HEK293 (cell line): ENCODE measurements around the gene DHRS13.

Experiments used
- BCL11A ChIP-seq: fragments of 450-650 bp; formaldehyde crosslinking; IDR thresholded peaks from 2 replicates; pipeline ENCODE4 v1.5.1; 2016; ENCODE audit warnings: low read depth, missing biosample characterization, missing genetic modification characterization
- BCL11B ChIP-seq: fragments of 450-650 bp; formaldehyde crosslinking; IDR thresholded peaks from 2 replicates; pipeline ENCODE4 v1.5.1; 2016; ENCODE audit warnings: low read depth, missing biosample characterization, missing genetic modification characterization
- EGR2 ChIP-seq: fragments of 450-650 bp; formaldehyde crosslinking; IDR thresholded peaks from 2 replicates; pipeline ENCODE4 v1.5.1; 2016; ENCODE audit warnings: low read depth, missing biosample characterization, missing genetic modification characterization
- GLI2 ChIP-seq: fragments of 450-650 bp; formaldehyde crosslinking; IDR thresholded peaks from 2 replicates; pipeline ENCODE4; 2017; ENCODE audit warnings: missing biosample characterization, missing genetic modification characterization, low read depth, borderline replicate concordance
- KLF16 ChIP-seq: fragments of 450-650 bp; formaldehyde crosslinking; IDR thresholded peaks from 2 replicates; pipeline ENCODE4 v1.5.1; 2017; ENCODE audit warnings: missing biosample characterization, missing genetic modification characterization
- PATZ1 ChIP-seq: fragments of 450-650 bp; formaldehyde crosslinking; IDR thresholded peaks from 2 replicates; pipeline ENCODE4 v1.5.1; 2016; ENCODE audit warnings: missing biosample characterization, missing genetic modification characterization
- PBX3 ChIP-seq: sonication (generic); formaldehyde crosslinking; IDR thresholded peaks from 2 replicates; pipeline ENCODE4 v1.8.1; 2022; ENCODE audit warnings: mild to moderate bottlenecking, moderate library complexity, missing genetic modification reagents
- SP3 ChIP-seq: fragments of 450-650 bp; formaldehyde crosslinking; IDR thresholded peaks from 2 replicates; pipeline ENCODE4 v1.5.1; 2016; ENCODE audit warnings: missing biosample characterization, missing genetic modification characterization
- ZBTB17 ChIP-seq: fragments of 450-650 bp; formaldehyde crosslinking; IDR thresholded peaks from 2 replicates; pipeline ENCODE4 v1.5.1; 2016; ENCODE audit warnings: missing biosample characterization, missing genetic modification characterization
- ZBTB21 ChIP-seq: fragments of 450-650 bp; formaldehyde crosslinking; IDR thresholded peaks from 2 replicates; pipeline ENCODE4 v1.5.1; 2017; ENCODE audit warnings: missing biosample characterization, missing genetic modification characterization
- ZBTB26 ChIP-seq: fragments of 450-650 bp; formaldehyde crosslinking; optimal IDR thresholded peaks from 2 replicates; pipeline ENCODE3; 2016; ENCODE audit warnings: missing biosample characterization, mild to moderate bottlenecking, missing genetic modification characterization
- ZBTB6 ChIP-seq: fragments of 450-650 bp; formaldehyde crosslinking; IDR thresholded peaks from 2 replicates; pipeline ENCODE4 v1.5.1; 2017; ENCODE audit warnings: missing biosample characterization, missing genetic modification characterization
- ZEB2 ChIP-seq: fragments of 450-650 bp; formaldehyde crosslinking; IDR thresholded peaks from 2 replicates; pipeline ENCODE4 v1.5.1; 2016; ENCODE audit warnings: missing biosample characterization, missing genetic modification characterization
- ZNF10 ChIP-seq: fragments of 450-650 bp; formaldehyde crosslinking; IDR thresholded peaks from 2 replicates; pipeline ENCODE4 v1.5.1; 2017; ENCODE audit warnings: missing biosample characterization, missing genetic modification characterization
- ZNF121 ChIP-seq: fragments of 450-650 bp; formaldehyde crosslinking; IDR thresholded peaks from 2 replicates; pipeline ENCODE4 v1.5.1; 2016; ENCODE audit warnings: missing biosample characterization, missing genetic modification characterization
- ZNF324 ChIP-seq: fragments of 450-650 bp; formaldehyde crosslinking; IDR thresholded peaks from 2 replicates; pipeline ENCODE4 v1.5.1; 2016; ENCODE audit warnings: missing biosample characterization, missing genetic modification characterization
- ZNF398 ChIP-seq: fragments of 450-650 bp; formaldehyde crosslinking; IDR thresholded peaks from 2 replicates; pipeline ENCODE4 v1.5.1; 2017; ENCODE audit warnings: missing biosample characterization, missing genetic modification characterization
- ZNF416 ChIP-seq: fragments of 450-650 bp; formaldehyde crosslinking; IDR thresholded peaks from 2 replicates; pipeline ENCODE4 v1.5.1; 2016; ENCODE audit warnings: missing biosample characterization, missing genetic modification characterization
- ZNF423 ChIP-seq: fragments of 450-650 bp; formaldehyde crosslinking; IDR thresholded peaks from 2 replicates; pipeline ENCODE4 v1.5.1; 2016; ENCODE audit warnings: missing biosample characterization, missing genetic modification characterization
- ZNF501 ChIP-seq: fragments of 450-650 bp; formaldehyde crosslinking; IDR thresholded peaks from 2 replicates; pipeline ENCODE4 v1.5.1; 2016; ENCODE audit warnings: missing biosample characterization, missing genetic modification characterization
- ZNF600 ChIP-seq: fragments of 450-650 bp; formaldehyde crosslinking; IDR thresholded peaks from 2 replicates; pipeline ENCODE4 v1.5.1; 2016; ENCODE audit warnings: missing biosample characterization, missing genetic modification characterization
- ZNF692 ChIP-seq: fragments of 450-650 bp; formaldehyde crosslinking; IDR thresholded peaks from 2 replicates; pipeline ENCODE4 v1.5.1; 2016; ENCODE audit warnings: missing biosample characterization, missing genetic modification characterization
- ZNF768 ChIP-seq: fragments of 450-650 bp; formaldehyde crosslinking; IDR thresholded peaks from 2 replicates; pipeline ENCODE4 v1.5.1; 2018; ENCODE audit warnings: missing biosample characterization, mild to moderate bottlenecking, missing genetic modification characterization
- ZNF785 ChIP-seq: fragments of 450-650 bp; formaldehyde crosslinking; IDR thresholded peaks from 2 replicates; pipeline ENCODE4 v1.5.1; 2016; ENCODE audit warnings: missing biosample characterization, missing genetic modification characterization
- ZNF792 ChIP-seq: fragments of 450-650 bp; formaldehyde crosslinking; IDR thresholded peaks from 2 replicates; pipeline ENCODE4 v1.5.1; 2016; ENCODE audit warnings: missing biosample characterization, missing genetic modification characterization
- TF ChIP-seq, protein P1 (sequence below): fragments of 450-650 bp; formaldehyde crosslinking; IDR thresholded peaks from 2 replicates; pipeline ENCODE4; 2016; ENCODE audit warnings: missing biosample characterization, missing genetic modification characterization

The DHRS13 gene

DNA sequence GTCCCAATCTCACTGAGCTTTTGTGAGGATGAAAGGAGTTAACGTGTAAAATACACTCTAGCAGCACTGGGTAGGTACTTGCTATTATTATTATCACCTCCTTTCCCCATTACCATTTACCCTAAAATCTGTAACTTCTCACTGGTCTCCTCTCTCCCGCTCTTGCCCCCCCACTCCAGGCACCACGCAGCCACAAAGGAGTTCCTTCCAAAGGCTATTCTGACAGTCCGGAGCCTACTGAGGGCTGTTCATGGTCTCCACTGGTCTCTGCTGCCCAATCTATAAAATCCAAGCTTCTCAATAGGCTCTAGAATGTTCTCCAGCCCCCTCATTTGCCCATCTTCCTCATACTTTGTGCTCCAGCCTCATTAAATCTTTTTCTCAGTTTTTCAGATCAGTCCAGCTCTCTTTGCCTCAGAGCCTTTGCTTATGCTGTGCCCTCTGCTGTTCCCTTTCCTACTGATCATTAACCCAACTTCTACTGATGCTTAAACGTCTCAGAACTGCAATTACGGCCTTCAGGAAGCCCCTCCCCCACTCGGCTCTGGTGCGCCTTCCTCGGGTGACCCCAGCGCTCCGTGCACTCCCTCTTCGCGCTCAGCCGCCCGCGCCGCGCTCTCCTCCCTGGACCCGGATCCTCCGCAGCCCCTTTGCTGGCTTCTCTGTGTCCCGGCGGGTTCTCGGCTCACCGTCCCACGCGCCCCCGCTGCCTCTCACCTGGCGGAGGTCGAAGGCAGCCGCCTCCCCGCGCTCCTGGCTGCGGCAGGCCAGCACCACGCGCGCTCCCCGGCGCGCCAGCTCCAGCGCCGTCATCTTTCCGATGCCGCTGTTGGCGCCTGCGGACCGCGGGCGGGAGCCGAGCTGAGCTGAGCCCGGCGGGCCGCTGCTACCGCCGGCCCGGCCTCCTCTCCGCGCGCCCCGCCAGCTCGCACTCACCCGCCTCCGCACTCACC, 737 bp downstream of the DHRS13 start (continued):
- TF ChIP-seq PATZ1: peak; percentile 68; the same call in 1 of the 2 replicates
- TF ChIP-seq ZNF768: no peak; the same call in 1 of the 2 replicates
- peak; percentile 22; the same call in 1 of the 2 replicates for TF ChIP-seq KLF16
- TF ChIP-seq ZBTB21 (tag by site-specific recombination): 0 out of 2 replicates have a peak, but pooled peaks have one; percentile 12
- peak; percentile 47; the same call in 1 of the 2 replicates for TF ChIP-seq ZNF501 (tag by site-specific recombination)
- TF ChIP-seq ZNF121 (tag by site-specific recombination): 0 out of 2 replicates have a peak, but pooled peaks have one; percentile 31
- TF ChIP-seq BCL11B (tag by site-specific recombination): 0 out of 2 replicates have a peak, but pooled peaks have one; percentile 49
- peak; percentile 82 for TF ChIP-seq ZNF600 (tag by site-specific recombination)
- TF ChIP-seq ZNF785 (tag by site-specific recombination): no peak
- TF ChIP-seq EGR2 (tag by site-specific recombination): peak; percentile 61; the same call in 1 of the 2 replicates
- TF ChIP-seq ZNF692 (tag by site-specific recombination): 0 out of 2 replicates have a peak, but pooled peaks have one; percentile 19
- TF ChIP-seq PBX3: no peak
- 0 out of 2 replicates have a peak, but pooled peaks have one; percentile 48 for TF ChIP-seq ZNF324 (tag by site-specific recombination)
- peak; percentile 68 for TF ChIP-seq BCL11A
- TF ChIP-seq ZNF398: peak; percentile 42; the same call in 1 of the 2 replicates
- TF ChIP-seq, protein P1, sequence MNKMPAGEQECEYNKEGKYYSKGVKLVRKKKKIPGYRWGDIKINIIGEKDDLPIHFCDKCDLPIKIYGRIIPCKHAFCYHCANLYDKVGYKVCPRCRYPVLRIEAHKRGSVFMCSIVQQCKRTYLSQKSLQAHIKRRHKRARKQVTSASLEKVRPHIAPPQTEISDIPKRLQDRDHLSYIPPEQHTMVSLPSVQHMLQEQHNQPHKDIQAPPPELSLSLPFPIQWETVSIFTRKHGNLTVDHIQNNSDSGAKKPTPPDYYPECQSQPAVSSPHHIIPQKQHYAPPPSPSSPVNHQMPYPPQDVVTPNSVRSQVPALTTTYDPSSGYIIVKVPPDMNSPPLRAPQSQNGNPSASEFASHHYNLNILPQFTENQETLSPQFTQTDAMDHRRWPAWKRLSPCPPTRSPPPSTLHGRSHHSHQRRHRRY (tag by site-specific recombination): no peak
- TF ChIP-seq ZEB2 (tag by site-specific recombination): peak; percentile 67
- TF ChIP-seq GLI2 (tag by site-specific recombination): no peak
- peak; percentile 88 for TF ChIP-seq ZBTB6 (tag by site-specific recombination)
- TF ChIP-seq ZNF423 (tag by site-specific recombination): peak; percentile 36; the same call in 1 of the 2 replicates
- 0 out of 2 replicates have a peak, but pooled peaks have one; percentile 45 for TF ChIP-seq ZBTB17
- TF ChIP-seq ZBTB26 (tag by site-specific recombination): peak; percentile 91
- TF ChIP-seq SP3: peak; percentile 10; the same call in 1 of the 2 replicates
- TF ChIP-seq ZNF416 (tag by site-specific recombination): no peak
- peak; percentile 79 for TF ChIP-seq ZNF10 (tag by site-specific recombination)
- 0 out of 2 replicates have a peak, but pooled peaks have one; percentile 23 for TF ChIP-seq ZNF792 (tag by site-specific recombination)
